ENCODE results near the gene NTRK3.

NTRK3 gene

DNA sequence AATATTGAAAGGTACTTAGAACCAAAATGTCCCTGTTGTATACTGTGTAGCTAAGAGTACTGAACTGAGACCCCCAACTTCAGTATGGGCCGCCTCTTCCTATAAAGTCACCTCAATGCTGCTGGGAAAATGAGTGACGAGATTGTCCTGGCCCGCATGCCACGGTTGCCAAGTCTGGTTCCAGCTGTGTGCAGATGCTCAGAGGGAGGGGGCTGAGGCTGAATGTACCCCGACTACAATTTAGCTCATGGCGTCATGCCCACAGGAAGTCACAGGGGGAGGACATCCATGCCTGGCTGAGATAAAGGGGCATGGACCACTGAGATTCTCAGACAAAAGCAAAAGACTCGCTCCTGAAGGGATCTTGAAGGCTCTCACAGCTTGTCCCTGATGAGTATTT is 271.1 kb downstream of the NTRK3 start:
- DNase-seq (ENCODE audit: low read depth) = no peak

GRCh38 chr15:87981969-87982368 is 274.6 kb downstream of the NTRK3 start:
- no peak for DNase-seq (ENCODE audit: low read depth)

- no peak for DNase-seq (ENCODE audit: low read depth)
Measured at GRCh38 chr15:87977907-87978306, 278.6 kb downstream of the NTRK3 start.

DNA sequence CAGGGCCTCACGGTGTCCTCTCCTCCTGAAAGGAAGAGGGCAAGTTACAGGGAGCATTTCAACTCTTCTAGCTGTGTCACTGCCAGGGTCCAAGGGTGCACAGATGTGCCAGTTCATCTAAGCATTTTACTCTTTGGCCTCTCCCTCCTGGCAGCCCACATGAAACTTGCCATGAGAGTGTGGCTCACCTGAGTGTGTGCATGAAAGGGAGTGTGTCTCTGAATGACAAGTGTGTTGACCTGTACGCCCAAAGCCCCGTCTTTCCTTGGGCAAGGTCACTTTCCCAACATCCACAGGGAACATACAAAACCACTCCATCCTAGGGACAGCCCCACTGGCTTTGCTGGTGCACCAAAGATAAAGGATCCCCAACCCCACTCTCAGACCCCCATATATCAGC is 280.0 kb downstream of the NTRK3 start:
- no peak for DNase-seq (ENCODE audit: low read depth)

DNA sequence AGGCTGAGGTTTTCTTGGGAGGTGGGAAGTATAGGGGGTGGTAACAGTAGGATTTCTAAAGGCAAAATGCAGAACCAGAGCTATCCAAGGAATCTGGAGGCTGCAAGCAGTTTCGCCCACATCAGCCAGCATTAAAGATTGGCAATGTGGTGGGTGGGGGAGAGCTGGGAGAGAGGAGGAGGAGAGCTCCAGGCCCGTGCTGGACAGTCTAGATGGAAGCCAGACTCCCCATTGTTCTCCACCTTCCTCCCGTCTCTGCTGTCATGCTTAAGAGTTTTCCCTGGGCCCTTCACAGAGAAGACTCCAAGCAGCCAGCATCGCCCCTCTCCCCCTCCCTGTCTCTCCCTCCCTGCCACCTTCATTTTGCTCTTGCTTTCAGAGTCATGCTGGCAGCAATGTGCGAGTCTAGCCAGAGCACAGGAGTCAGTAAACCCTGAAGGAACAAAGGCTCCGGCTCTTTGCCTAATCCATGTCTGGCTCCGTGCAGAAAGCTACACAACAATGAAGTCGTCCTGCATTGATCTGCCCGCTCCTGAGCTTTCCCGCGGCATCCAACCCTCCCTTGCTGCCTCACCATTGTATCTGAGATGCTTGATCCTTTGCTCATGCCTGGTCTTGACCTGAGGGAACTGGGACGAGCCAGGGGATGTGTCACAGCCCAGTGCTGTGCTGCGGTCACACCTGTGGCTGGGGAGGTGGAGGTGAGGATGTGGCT is 282.9 kb downstream of the NTRK3 start:
- DNase-seq (ENCODE audit: low read depth) = no peak

- no peak for DNase-seq (ENCODE audit: low read depth)
Measured at GRCh38 chr15:87971076-87971475, 285.5 kb downstream of the NTRK3 start.

GRCh38 chr15:87967951-87968350 is 288.6 kb downstream of the NTRK3 start:
- DNase-seq (ENCODE audit: low read depth) = no peak

DNA sequence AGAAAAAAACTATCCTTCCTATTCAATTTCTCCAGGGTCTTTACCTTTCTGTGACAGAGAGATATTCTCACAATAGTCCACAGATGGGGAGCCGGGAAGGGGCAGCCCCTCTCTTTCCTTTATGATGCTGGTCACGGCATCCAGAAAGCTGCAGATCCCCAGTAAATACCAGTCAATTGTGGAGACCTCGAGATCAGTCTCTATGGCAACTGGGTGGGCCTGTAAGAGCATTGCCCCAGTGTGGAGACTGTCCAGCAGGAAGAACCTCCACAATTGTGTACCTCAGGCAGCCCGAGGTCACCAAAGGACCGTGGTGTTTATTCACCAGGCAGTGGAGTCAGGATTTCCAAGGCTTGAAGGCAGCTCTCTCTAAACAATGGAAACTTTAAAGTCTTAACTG is 291.2 kb downstream of the NTRK3 start:
- no peak for DNase-seq (ENCODE audit: low read depth)

DNA sequence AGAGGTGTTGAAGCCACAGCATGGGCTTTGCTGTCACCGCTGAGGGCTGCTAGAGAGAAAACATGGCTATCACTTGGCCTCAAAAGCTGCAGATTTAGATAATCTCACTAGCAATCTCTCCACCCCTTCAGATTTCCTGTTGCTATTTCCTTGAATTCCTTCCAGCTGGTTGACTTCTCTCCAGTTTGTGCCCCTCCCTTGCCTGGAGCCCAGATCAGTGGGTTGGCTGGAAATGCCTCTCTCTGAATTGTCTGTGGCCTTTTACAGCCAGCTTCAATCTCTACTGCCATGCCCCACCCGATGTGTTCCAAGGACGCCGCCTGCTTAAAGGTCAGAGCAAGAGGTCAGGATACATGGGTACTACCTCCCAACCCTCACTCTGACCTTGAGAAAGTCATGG is 294.1 kb downstream of the NTRK3 start:
- no peak for DNase-seq (ENCODE audit: low read depth)

DNA sequence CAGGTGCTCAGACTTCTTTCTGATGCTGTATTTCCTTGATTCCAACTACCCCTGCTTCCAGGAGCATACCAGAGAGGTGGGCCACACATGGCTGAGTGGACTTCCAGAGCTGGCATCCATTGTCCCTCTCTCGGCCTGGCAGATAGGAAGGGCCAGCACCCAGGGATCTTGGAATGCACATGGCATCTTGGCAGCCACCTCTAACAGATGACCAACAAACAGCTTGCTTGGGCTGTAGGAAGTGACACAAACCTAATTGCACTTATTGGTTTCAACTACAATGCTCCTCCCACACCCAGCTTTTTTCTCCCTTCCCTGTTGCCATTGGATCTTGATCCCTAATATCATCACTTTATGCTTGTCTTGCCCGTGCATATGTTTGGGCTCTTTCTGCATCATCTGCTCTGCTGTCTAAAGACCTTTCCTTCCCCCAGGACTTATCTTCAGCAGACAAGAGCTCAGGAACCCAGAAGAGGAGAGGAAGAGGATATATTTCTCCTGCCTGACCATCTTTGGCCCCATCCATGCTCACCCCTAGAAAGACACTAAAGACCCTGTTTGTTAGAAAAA is 294.6 kb downstream of the NTRK3 start:
- no peak for DNase-seq (ENCODE audit: low read depth)

DNA sequence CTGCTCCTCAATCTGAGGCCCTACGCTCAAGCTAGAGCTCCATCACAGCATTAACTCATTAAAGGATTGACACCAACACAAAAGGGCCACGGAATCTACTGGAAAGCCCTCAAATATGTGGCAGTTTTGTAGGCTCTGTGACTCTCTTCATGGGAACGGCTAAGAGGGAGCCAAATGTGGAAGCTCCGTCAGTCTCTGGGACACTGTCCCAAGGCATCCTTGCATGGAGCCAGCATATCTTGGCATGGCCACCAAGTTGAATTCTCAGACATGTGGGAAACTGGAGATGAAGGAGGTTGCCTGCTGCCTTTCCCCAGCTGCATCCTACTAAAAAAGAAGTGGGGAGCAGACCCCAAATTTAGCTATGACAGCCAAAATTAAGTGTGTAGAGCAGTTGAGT is 296.9 kb downstream of the NTRK3 start:
- no peak for DNase-seq (ENCODE audit: low read depth)

- no peak for DNase-seq (ENCODE audit: low read depth)
Measured at GRCh38 chr15:87959080-87959479, 297.5 kb downstream of the NTRK3 start.

- DNase-seq (ENCODE audit: low read depth) = no peak
Measured at GRCh38 chr15:87955284-87955909, 301.1 kb downstream of the NTRK3 start.

- no peak for DNase-seq (ENCODE audit: low read depth)
Measured at GRCh38 chr15:87954793-87955192, 301.7 kb downstream of the NTRK3 start.

DNA sequence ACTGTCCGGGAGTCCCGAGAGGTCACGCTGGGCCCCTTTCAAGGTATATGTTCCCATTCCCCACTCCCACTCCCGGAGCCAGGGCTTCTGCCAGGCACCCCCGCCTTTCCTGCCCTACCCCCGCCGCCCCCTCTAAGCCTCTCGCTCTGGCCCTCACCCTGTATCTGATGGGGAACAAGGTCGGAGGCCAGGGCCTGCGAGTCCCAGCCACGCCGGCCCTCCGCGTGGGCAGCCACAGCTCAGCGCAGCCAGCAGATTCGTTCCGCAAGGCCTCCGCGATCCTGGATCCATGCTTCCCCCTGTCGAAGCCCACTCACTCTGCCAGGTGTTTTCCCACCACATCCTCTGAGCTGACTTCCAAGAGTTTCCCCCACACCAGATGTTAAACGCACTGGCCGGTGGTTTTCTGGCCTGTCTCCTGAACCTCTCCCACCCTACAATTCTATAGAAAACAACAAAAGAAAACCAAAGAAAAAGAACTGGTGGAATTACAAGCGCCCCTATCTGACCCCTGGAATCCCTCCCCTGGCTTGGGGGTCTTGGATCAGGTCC is 303.7 kb downstream of the NTRK3 start:
- DNase-seq (ENCODE audit: low read depth) = no peak

- DNase-seq (ENCODE audit: low read depth) = no peak
Measured at GRCh38 chr15:87949575-87950223, 306.8 kb downstream of the NTRK3 start.

GRCh38 chr15:87949151-87949574 is 307.4 kb downstream of the NTRK3 start:
- no peak for DNase-seq (ENCODE audit: low read depth)

DNA sequence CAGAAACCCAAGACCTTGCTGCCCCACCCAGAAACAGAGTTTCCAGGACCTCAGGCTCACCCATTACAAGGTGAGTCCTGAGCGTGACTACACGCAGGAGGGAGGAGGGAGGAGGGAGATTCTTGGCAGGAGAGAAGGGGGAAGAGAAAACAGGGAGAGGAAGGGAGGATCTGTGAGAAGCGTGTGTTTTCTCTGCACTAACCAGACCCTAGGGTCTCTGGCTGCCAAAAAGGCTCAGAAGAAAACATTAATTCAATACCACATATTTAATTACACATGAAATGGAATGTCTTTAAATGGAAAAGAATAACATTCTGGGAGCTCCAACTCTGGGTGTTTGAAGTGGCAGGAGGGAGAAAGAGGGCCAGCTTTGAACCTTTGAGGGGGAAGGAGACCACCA is 309.0 kb downstream of the NTRK3 start:
- DNase-seq (ENCODE audit: low read depth) = no peak

- no peak for DNase-seq (ENCODE audit: low read depth)
Measured at GRCh38 chr15:87945246-87945645, 311.3 kb downstream of the NTRK3 start.

GRCh38 chr15:87944691-87945090 is 311.8 kb downstream of the NTRK3 start:
- no peak for DNase-seq (ENCODE audit: low read depth)

GRCh38 chr15:87944050-87944449 is 312.5 kb downstream of the NTRK3 start:
- DNase-seq (ENCODE audit: low read depth) = no peak

DNA sequence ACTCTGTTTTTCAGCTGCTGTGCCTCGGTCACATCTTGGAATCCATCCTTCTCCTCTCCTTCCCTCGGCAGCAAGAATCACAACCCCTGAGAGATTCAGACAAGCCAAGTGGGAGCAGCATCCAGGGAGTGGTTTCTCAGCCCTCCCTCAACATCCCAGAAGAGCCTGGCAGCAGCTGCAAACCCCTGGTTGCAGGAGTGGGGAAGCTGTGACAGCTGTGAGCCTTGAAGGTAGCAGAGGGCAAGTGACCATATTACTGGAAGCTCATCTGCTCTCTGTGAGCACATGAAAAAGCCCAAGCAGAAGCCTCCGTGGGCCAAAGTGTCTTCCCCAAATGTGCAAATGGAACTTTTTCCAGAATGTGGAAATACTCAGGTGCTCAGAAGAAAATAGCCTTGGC is 312.9 kb downstream of the NTRK3 start:
- DNase-seq (ENCODE audit: low read depth) = no peak

GRCh38 chr15:87942316-87942715 is 314.2 kb downstream of the NTRK3 start:
- no peak for DNase-seq (ENCODE audit: low read depth)
